ENCODE data around the gene FAIM2. TPM values are rescaled to one million over a fixed set of nuclear protein-coding genes. Genes with fewer than 3 reads are reported as not detected.

The FAIM2 gene
- total and polyA plus RNA-seq, 9 of the 15 experiments (the other 6 are each of a cell fraction or from before 2014, with no cell fraction given): 0.01 to 0.10 TPM; not detected in 7

DNA sequence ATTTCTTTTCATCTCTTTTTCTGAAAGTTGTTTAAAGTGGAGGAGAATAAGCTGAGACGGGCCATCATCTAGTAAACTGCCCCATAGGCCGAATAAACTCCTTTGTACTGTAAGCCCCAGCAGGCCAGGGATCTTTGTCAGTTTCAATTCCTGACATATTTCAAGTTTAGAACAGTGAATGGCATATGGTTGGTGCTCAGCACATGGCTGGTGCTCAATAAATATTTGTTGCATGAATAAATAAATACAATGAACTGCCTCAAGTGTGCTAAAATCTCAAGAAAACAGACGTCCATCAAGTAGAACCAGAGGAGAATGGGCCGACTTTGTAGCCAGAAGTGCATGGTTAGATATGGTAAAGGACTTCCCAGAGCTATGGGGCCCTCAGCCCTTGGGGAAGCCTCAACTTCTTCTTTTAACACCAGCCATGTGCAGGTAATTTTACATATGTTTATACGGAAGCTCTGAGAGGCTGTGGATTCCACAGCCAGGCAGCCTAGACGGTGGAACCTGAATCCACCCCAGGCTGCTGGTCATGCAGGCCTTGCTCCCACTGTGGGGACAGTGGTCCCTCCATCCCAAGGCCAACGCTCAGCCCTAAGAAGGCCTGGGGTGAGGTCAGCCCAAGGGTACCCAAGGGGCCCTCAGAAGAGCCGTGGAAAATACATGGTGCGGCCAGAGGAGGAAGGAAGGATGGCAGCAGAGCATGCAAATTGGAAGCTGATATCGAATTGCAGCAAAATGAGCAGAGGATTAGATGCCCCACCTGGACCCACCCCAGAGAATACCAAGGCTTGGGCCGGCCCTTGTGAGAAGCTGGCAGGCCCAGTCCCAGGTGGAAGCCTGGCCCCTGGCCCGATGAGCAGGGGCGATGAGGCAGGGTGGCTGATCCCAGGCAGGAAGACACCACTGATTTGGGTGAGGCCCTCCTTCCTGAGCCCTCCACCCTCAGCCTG is 38.1 kb upstream of the FAIM2 start:
- in situ Hi-C loops (cut with MboI): no loop called here
- BruUV-seq (replicated peaks): no TSS peak
- no peak for TF ChIP-seq IFI16 (CRISPR knock-in tag; IDR thresholded peaks at IDR 0.05)
- TF ChIP-seq, protein P1, sequence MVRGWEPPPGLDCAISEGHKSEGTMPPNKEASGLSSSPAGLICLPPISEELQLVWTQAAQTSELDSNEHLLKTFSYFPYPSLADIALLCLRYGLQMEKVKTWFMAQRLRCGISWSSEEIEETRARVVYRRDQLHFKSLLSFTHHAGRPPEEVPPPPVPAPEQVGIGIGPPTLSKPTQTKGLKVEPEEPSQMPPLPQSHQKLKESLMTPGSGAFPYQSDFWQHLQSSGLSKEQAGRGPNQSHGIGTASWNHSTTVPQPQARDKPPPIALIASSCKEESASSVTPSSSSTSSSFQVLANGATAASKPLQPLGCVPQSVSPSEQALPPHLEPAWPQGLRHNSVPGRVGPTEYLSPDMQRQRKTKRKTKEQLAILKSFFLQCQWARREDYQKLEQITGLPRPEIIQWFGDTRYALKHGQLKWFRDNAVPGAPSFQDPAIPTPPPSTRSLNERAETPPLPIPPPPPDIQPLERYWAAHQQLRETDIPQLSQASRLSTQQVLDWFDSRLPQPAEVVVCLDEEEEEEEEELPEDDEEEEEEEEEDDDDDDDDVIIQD (CRISPR knock-in tag; IDR thresholded peaks at IDR 0.05): no peak
- TF ChIP-seq, protein P2, sequence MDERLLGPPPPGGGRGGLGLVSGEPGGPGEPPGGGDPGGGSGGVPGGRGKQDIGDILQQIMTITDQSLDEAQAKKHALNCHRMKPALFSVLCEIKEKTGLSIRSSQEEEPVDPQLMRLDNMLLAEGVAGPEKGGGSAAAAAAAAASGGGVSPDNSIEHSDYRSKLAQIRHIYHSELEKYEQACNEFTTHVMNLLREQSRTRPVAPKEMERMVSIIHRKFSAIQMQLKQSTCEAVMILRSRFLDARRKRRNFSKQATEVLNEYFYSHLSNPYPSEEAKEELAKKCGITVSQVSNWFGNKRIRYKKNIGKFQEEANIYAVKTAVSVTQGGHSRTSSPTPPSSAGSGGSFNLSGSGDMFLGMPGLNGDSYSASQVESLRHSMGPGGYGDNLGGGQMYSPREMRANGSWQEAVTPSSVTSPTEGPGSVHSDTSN (CRISPR knock-in tag; IDR thresholded peaks at IDR 0.05; ENCODE audit: low read depth): no peak
- TF ChIP-seq, protein P2 (tag; conservative IDR thresholded peaks at IDR 0.05; ENCODE audit: low read depth): no peak
- no peak for TF ChIP-seq ZNF354B (CRISPR knock-in tag; IDR thresholded peaks at IDR 0.05)
- TF ChIP-seq ZNF124 (CRISPR knock-in tag; IDR thresholded peaks at IDR 0.05): no peak
- TF ChIP-seq SP1 (CRISPR knock-in tag; IDR thresholded peaks at IDR 0.05): no peak
- TF ChIP-seq ZNF584 (CRISPR knock-in tag; IDR thresholded peaks at IDR 0.05; ENCODE audit: low read depth): no peak
- no peak for TF ChIP-seq ZFP30 (CRISPR knock-in tag; IDR thresholded peaks at IDR 0.05; ENCODE audit: borderline replicate concordance)
- TF ChIP-seq MBD2 (IDR thresholded peaks at IDR 0.05; ENCODE audit: borderline replicate concordance, low read depth): no peak
- no peak for TF ChIP-seq GATAD2A (IDR thresholded peaks at IDR 0.05)
- TF ChIP-seq, protein P3, sequence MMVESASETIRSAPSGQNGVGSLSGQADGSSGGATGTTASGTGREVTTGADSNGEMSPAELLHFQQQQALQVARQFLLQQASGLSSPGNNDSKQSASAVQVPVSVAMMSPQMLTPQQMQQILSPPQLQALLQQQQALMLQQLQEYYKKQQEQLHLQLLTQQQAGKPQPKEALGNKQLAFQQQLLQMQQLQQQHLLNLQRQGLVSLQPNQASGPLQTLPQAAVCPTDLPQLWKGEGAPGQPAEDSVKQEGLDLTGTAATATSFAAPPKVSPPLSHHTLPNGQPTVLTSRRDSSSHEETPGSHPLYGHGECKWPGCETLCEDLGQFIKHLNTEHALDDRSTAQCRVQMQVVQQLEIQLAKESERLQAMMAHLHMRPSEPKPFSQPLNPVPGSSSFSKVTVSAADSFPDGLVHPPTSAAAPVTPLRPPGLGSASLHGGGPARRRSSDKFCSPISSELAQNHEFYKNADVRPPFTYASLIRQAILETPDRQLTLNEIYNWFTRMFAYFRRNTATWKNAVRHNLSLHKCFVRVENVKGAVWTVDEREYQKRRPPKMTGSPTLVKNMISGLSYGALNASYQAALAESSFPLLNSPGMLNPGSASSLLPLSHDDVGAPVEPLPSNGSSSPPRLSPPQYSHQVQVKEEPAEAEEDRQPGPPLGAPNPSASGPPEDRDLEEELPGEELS (CRISPR knock-in tag; IDR thresholded peaks at IDR 0.05; ENCODE audit: borderline replicate concordance): no peak
- TF ChIP-seq BCOR (IDR thresholded peaks at IDR 0.05): no peak
- no peak for TF ChIP-seq TEAD4 (IDR thresholded peaks at IDR 0.05; ENCODE audit: low read length)
- TF ChIP-seq TEAD4 (CRISPR knock-in tag; IDR thresholded peaks at IDR 0.05; ENCODE audit: borderline replicate concordance): no peak

More for the DNA sequence above, 38.1 kb upstream of the FAIM2 start:
- FAIRE-seq: no peak
- Histone ChIP-seq H3K9ac (ENCODE audit: insufficient read depth in 1 of 2, low read depth in 2 of 2, low read length in 2 of 2) (peak overlapping the region in 1 of 2 experiments; percentile 49; a peak in 1 of 4 replicates), H3K4me3 (no peak overlapping the region), H3K27me3 (ENCODE audit: control insufficient read depth in 2 of 2, insufficient read depth in 2 of 2, low read length in 2 of 2) (no peaks in the 10 kb centered on the region), H3K9me1 (ENCODE audit: control insufficient read depth, insufficient read depth, low read length) (no peaks in the 10 kb centered on the region), H3K27ac (ENCODE audit: extremely low read depth, low read depth, low read length) (no peak overlapping the region), H3K9me3 (replicated peaks; ENCODE audit: control insufficient read depth, insufficient read depth, low read depth, low read length) (no peaks in the 10 kb centered on the region), H3K4me1 (replicated peaks in 1 of 2; ENCODE audit: control insufficient read depth in 2 of 2, insufficient read depth in 2 of 2, low read length in 2 of 2) (peaks cover 13 to 14% of the 10 kb centered on the region in 2 experiments; a peak in 4 of 5 replicates), H3K79me2 (ENCODE audit: control insufficient read depth, insufficient read depth, low read length) (no peaks in the 10 kb centered on the region), H2AFZ (ENCODE audit: low read depth, low read length) (no peak overlapping the region), H4K20me1 (replicated peaks; ENCODE audit: control insufficient read depth, insufficient read depth, low read length) (no peaks in the 10 kb centered on the region), H3K4me2 (ENCODE audit: insufficient read depth, low read length) (no peak overlapping the region), H3K36me3 (ENCODE audit: control insufficient read depth, insufficient read depth, low read length) (no peaks in the 10 kb centered on the region)
- no peak for ATAC-seq
- WGBS (ENCODE audit: insufficient coverage, low coverage, missing lambda C conversion rate): 33% methylated on average over 13 of the region's 13 CpGs
- CTCF ChIA-PET (ENCODE audit: low intra/inter-chr PET ratio): interaction anchor here (0.6 kb wide), 1 partner anchor 83 kb away, joined by 3 read pairs; no protein-coding TSS in a partner anchor
- intact Hi-C loops (cut with micrococcal nuclease): no loop called here
- no peak for DNase-seq (ENCODE audit: extremely low read depth in 1 of 4, low spot score in 3 of 4)
- POLR2A ChIA-PET: interaction anchor here (0.5 to 1.5 kb wide), 8 partner anchors 9 to 1289 kb away, joined by 3 to 5 read pairs (median 3); no protein-coding TSS in a partner anchor
